ENCODE data around the gene LCA5.
"Not testable (repeated sequence)": the region's sequence is repeated elsewhere in the genome, so short reads cannot be mapped to it uniquely, and the experiment has no call there.

The LCA5 gene

DNA sequence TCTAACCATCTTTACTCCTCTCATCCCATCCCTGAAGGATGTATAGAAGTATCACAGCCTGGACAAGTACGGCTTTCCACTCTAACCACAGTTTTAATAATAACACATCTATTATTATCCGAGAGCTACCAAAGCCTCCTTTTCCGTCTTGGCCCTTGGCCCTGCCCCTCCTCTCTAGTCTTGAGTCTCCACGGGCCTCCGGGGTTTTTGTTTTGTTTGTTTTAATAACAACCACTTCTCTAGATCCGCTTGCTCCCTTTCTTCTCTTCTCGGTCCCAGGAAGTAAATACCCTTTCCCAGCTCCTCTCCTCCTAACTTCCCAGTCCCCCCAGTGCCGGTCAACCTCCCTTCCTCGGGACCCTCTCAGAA, 661 bp downstream of the LCA5 start:
- peak; percentile 18 for DNase-seq

DNA sequence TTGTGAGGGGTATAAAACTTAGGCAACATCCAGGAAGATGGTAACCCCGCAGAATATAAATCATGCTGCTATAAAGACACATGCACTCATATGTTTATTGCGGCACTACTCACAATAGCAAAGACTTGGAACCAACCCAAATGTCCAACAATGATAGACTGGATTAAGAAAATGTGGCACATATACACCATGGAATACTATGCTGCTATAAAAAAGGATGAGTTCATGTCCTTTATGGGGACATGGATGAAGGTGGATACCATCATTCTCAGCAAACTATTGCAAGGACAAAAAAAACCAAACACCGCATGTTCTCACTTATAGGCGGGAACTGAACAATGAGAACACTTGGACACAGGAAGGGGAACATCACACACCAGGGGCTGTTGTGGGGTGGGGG, 7.7 kb downstream of the LCA5 start:
- not testable (repeated sequence) for DNase-seq

DNA sequence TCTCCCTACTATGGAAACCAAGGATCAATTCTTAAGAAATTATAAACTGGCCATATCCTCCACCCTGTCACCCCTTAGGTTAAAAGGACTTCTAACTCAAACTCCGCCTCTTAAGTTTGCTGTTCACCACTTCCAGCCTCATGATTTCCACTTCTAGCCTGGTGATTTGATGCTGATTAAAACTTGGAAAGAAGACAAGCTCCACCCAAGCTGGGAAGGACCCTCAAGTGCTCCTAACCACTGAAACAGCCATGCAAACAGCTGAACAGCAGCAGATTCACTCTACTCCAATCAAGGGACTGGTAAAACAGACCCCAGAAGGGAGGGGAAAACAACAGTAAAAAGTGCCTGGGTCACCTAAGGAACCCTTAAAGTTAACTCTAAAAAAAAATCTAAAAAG, 10.3 kb downstream of the LCA5 start:
- DNase-seq = no peak

- peak; percentile 35 for DNase-seq
Observed at GRCh38 chr6:79525272-79526100, 11.7 kb downstream of the LCA5 start.

GRCh38 chr6:79524065-79524464, 13.2 kb downstream of the LCA5 start:
- DNase-seq = no peak

DNA sequence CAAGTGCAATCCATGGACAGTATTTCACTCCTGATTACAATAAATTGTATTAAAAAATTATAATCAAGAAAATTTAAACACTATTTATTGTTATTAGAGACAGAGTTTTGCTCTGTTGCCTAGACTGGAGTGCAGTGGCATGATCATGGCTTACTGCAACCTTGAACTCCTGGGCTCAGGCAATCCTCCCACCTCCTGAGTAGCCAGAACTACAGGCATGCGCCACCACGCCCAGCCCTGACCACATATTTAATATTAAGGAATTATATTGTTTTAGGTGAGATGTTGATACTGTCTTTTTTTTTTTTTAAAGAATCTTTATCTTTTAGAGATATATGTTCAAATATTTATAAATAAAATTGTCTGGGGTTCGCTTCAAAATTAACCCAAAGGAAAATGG, 14.6 kb downstream of the LCA5 start:
- no peak for DNase-seq

DNA sequence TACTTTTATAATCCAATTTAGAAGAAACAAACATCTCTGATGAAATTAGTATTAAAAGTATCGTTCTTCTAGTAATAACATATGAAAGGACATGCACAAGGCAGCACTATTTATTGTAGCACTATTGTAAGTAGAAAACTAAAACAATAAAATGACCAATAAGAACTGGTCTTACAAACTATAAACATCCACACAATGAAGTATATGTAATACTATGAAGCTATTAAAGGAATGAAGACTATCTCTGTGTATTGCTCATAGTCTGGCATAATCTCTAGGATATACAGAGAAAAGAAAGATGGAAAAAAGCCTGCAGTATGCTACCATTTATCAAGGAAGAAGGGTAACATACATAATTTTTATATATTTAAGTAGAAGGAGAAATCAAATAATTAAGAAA, 16.7 kb downstream of the LCA5 start:
- DNase-seq = no peak

GRCh38 chr6:79518842-79519241, 18.4 kb downstream of the LCA5 start:
- DNase-seq = no peak

DNA sequence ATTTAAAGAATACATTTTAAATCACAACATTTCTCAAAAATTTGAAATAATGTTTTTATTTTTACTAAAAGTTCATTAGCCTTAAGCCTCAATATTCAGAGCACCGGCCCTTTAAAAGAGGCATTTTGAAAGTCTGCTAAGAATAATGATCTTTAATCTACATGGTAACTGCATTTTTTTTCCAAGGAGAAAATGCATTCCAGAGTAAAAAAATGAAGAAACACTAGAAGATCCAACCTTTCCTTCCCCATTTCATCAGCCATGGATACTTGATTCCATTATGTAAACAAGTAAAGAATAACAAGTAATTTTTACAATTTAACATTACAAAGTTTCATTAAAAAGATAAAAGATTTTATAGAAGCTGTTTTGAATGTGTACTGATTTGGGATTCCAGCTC, 21.8 kb downstream of the LCA5 start:
- no peak for DNase-seq

DNA sequence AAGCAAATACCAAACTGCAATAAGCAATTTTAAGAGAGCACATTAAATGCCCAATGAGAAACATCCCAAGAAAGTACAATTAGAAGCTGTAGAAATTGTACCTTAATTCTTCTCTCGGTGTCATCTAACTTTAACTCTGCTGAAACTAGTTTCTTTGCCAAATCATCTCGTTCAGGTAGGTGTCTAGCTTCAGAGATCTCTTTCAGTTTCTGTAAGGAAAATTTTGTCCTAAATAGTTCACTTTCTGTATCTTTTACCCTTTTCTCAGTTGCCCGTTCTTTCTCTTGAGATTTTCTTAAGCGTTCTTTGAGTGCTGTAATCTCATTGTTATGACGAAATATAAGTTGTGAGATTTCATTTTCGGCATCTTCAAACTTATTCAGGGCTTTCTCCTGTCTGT, 24.1 kb downstream of the LCA5 start:
- DNase-seq = no peak

DNA sequence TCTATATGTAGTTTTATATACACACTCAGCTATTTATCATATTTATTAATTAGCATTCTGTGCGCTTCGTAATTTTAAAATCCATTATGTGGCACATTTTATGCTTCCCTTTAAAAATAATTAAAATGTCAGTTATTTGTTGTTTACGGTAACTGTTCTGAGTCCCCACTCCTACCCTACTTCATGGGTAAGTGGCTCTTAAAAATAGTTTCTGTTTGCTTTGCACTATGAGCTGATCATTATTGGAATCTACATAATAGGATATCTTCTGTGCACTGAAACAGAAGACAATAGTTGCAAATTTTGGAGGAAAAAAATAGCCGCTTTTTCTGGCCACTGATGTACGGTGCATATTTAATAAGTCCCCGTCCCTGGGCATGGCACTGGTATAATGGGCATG, 25.2 kb downstream of the LCA5 start:
- no peak for DNase-seq

GRCh38 chr6:79510707-79511106, 26.5 kb downstream of the LCA5 start:
- DNase-seq = no peak

DNA sequence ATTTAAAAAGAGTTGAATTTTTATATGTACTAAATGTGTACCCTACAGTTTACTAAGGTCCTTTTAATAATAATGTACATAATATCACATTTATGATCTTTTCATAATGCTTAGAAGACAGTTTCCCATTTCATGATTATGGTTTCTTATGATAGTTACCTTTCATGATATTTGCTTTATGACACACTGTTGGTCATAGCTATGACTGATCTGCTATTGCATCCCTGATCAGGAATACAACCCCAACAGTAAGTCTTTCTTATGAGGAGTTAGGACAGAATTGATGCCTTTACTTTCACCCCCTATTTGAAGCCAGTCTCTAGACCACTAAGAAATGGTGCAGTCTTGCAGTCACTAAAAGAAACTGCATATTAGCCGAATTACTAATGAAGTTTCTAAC, 31.0 kb downstream of the LCA5 start:
- DNase-seq = no peak

- no peak for DNase-seq
Observed at GRCh38 chr6:79504372-79504771, 32.9 kb downstream of the LCA5 start.

DNA sequence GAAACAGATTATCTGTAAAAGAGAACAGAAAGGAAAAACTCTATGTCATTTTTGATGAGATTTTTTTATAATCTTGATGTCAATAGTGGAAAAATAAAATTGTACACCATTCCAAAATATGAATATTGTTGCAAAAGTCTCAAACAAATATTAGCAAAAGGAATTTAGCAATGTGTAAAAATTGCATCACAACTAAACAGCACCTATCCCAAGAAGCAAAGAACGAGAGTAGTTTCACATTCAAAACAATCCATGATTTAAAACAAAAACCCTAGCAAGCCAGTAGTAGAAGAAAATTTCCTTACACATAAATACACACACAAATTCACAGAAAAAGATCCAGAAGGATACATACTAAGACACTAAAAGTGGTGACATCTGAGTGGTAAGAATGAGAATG, 38.4 kb downstream of the LCA5 start:
- no peak for DNase-seq

DNA sequence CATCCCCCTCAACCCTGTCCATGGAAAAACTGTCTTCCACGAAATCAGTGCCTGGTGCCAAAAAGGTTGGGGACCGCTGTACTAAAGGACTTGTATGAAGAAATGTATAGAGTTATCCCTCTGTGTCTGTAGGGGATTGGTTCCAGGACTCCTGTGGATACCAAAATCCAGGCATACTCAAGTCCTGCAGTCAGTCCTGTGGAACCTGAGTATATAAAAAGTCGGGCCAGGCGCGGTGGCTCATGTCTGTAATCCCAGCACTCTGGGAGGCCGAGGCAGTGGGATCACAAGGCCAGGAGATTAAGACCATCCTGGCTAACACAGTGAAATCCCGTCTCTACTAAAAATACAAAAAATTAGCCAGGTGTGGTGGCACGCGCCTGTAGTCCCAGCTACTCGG, 42.0 kb downstream of the LCA5 start:
- no peak for DNase-seq

- no peak for DNase-seq
Observed at GRCh38 chr6:79494841-79495240, 42.4 kb downstream of the LCA5 start.

- DNase-seq = no peak
Observed at GRCh38 chr6:79470728-79471127, 66.5 kb downstream of the LCA5 start.

- DNase-seq = peak; percentile 8
Observed at GRCh38 chr6:79469376-79470246, 67.6 kb downstream of the LCA5 start.

GRCh38 chr6:79468587-79468986, 68.6 kb downstream of the LCA5 start:
- no peak for DNase-seq

DNA sequence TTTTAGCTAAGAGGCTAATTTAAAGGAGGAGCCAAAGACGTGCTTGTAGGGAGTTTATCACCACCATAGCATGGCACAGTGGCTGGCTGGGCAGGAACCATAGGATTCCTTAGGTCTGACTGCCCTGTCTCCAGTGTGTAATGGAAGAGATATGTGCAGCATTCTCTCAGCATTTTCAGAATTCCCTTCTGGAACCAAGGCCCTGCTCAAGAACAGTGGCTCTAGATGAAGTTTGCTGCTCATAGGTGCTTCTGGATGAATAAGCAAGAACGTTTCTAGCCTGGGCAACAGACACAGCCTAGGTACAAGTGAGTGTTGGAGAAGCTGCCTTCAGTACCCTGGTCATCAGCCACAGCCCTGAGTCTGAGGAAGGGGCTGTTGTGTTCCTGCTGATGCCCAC, 69.1 kb downstream of the LCA5 start:
- peak; percentile 13 for DNase-seq

- no peak for DNase-seq
Observed at GRCh38 chr6:79467716-79468115, 69.5 kb downstream of the LCA5 start.

GRCh38 chr6:79466207-79466834, 70.9 kb downstream of the LCA5 start:
- DNase-seq = peak; percentile 14

- DNase-seq = no peak
Observed at GRCh38 chr6:79465381-79465780, 71.8 kb downstream of the LCA5 start.

Data from fibroblast of skin of right quadriceps (primary cell).